Ovary (tissue), 9 donors: ENCODE measurements around the gene BRS3. TPM values are rescaled to one million over a fixed set of nuclear protein-coding genes. Genes with fewer than 3 reads are reported as not detected.

ENCODE experiments used
- DNase-seq, 5 donors: peaks; one replicate each; pipeline ENCODE4 v3.0.0-alpha.2; 2019 to 2020
- H3K27ac ChIP-seq, 2 donors: fragments of 200-600 bp; one replicate each; pipeline versions ENCODE4 v1.5.1 to v1.8.0; 2019 to 2022
- H3K27me3 ChIP-seq: fragments of 200-600 bp; one replicate; pipeline ENCODE4 v1.8.0; 2022
- H3K36me3 ChIP-seq: fragments of 200-600 bp; sonication (generic); one replicate; pipeline ENCODE4 v1.5.1; 2019
- H3K4me1 ChIP-seq: one replicate; pipeline ENCODE4 v1.8.1; 2013; ENCODE audit warnings: mild to moderate bottlenecking, moderate library complexity; ENCODE audit not compliant: insufficient read depth
- H3K4me3 ChIP-seq: fragments of 200-600 bp; sonication (generic); one replicate; pipeline ENCODE4 v1.5.1; 2017
- H3K9me3 ChIP-seq, 2 donors: fragments of 200-600 bp in 1 of 2; sonication (generic) in 1 of 2; one replicate each; pipeline versions ENCODE4 v1.5.1 to v1.8.1; 2013 to 2019; ENCODE audit warnings: mild to moderate bottlenecking in 1 of 2, moderate library complexity in 1 of 2
- CTCF ChIP-seq, 3 donors: fragments of 450-650 bp in 2 of 3; fragments of 200-600 bp in 1 of 3; IDR thresholded peaks; one replicate each; pipeline versions ENCODE4 v1.5.1 to v1.8.0; 2016 to 2022; ENCODE audit warnings: antibody characterized with exemption in 3 of 3, mild to moderate bottlenecking in 1 of 3
- EP300 ChIP-seq: sonication (generic); formaldehyde crosslinking; IDR thresholded peaks from one replicate; pipeline ENCODE4 v1.6.1; 2017; ENCODE audit warnings: antibody characterized with exemption
- POLR2A ChIP-seq: fragments of 450-650 bp; IDR thresholded peaks from one replicate; pipeline ENCODE4 v1.6.1; 2017; ENCODE audit warnings: antibody characterized with exemption, mild to moderate bottlenecking, moderate library complexity
- WGBS, 3 donors: extraction: QIAGEN DNeasy Blood & Tissue Kit in 1 of 3; methylation state at CpG; one replicate each; pipeline versions ENCODE4 v1.1.5 to v1.1.7; 2013 to 2017; 5-methylcytosine and 5-hydroxymethylcytosine counted together
- intact Hi-C, 4 donors: fragments of 100-400 bp; cut with DNase I; formaldehyde crosslinking; loops; one replicate each; pipeline versions ENCODE4 v1.11.0 to v1.15.1; 2022 to 2023
- polyA plus RNA-seq, 2 donors: library from polyadenylated mRNA; stranded (reverse); fragments of 200-250 nt in 1 of 2; fragments of 350-450 nt in 1 of 2; fragmentation: Illumina TruSeq in 1 of 2; extraction: RNeasy Lipid Tissue Mini Kit (QIAGEN cat#74804) in 1 of 2; gene quantifications; one replicate each; pipeline ENCODE4 v1.2.3, GENCODE V29; 2013 to 2014
- total RNA-seq, 7 donors: library from RNA; depleted of rRNA in 2 of 7; stranded (reverse); fragments of >200 nt in 2 of 7; fragmentation: NEBNext Ultra II Directional in 3 of 7; extraction: Animal tissue kit (Norgen Biotek cat#: 25700) in 3 of 7; gene quantifications; one replicate each; pipeline versions ENCODE4 v1.1.0 to v1.2.4, GENCODE V29; 2016 to 2023
- donor health status: DM: no; HTN: no; CAD: no; lungs with moderate emphysema.
- donor health status: DM: no; HTN: no; CAD: no.
- donor health status: Bipolar disorder and iron deficiency.
- donor health status: DM: yes; HTN: yes; CAD: no.
- donor health status: DM: no; HTN: no; CAD: no.
- donor health status: DM: yes; HTN: yes; CAD: no.

Gene BRS3
- total and polyA plus RNA-seq, 9 donors: 0.21 to 2.8 (median 0.98) TPM

- no peaks in the 10 kb centered on the region for H3K9me3 ChIP-seq
- H3K36me3 ChIP-seq: no peaks in the 10 kb centered on the region
- TF ChIP-seq POLR2A (no peak), CTCF (IDR thresholded peaks at IDR 0.05) (no peak), EP300 (no peak)
Observed at GRCh38 chrX:136468391-136469103, 19.2 kb upstream of the BRS3 start.

GRCh38 chrX:136473663-136474062 lies 14.1 kb upstream of the BRS3 start:
- intact Hi-C loops: no loop called here
- Histone ChIP-seq H3K4me1 (no peaks in the 10 kb centered on the region), H3K27ac (no peak overlapping the region), H3K9me3 (no peaks in the 10 kb centered on the region), H3K27me3 (no peaks in the 10 kb centered on the region), H3K36me3 (no peaks in the 10 kb centered on the region), H3K4me3 (no peak overlapping the region)
- WGBS, 3 donors: 56 to 65% (median 63%) methylated on average over 4 of the region's 4 CpGs
- no peak for DNase-seq
- TF ChIP-seq CTCF (IDR thresholded peaks at IDR 0.05): no peak
- TF ChIP-seq POLR2A: no peak
- no peak for TF ChIP-seq EP300

More at GRCh38 chrX:136468391-136469103, 19.2 kb upstream of the BRS3 start:
- Histone ChIP-seq H3K27me3 (no peaks in the 10 kb centered on the region), H3K4me1 (no peaks in the 10 kb centered on the region), H3K4me3 (no peak overlapping the region), H3K27ac (no peak overlapping the region)
- WGBS, 3 donors: 71 to 85% (median 81%) methylated on average over 2 of the region's 2 CpGs
- intact Hi-C loops: no loop called here
- DNase-seq: no peak

- H3K27ac ChIP-seq: no peak overlapping the region
- 26 to 36% (median 30%) methylated on average over 3 of the region's 3 CpGs for whole genome bisulfite sequencing, 3 donors
- no peaks in the 10 kb centered on the region for H3K9me3 ChIP-seq
- H3K27me3 ChIP-seq: no peaks in the 10 kb centered on the region
- no peaks in the 10 kb centered on the region for H3K4me1 ChIP-seq
- DNase-seq: no peak
- TF ChIP-seq EP300: no peak
- TF ChIP-seq POLR2A: no peak
- TF ChIP-seq CTCF (IDR thresholded peaks at IDR 0.05): no peak
- intact Hi-C loops: no loop called here
- no peak overlapping the region for H3K4me3 ChIP-seq
- H3K36me3 ChIP-seq: no peaks in the 10 kb centered on the region
Observed at GRCh38 chrX:136475236-136475635, 12.5 kb upstream of the BRS3 start.

- H3K4me1 ChIP-seq: peaks cover 4% of the 10 kb centered on the region
- no peak overlapping the region for H3K27ac ChIP-seq
- WGBS, 3 donors: 74 to 78% (median 75%) methylated on average over 2 of the region's 2 CpGs
- H3K9me3 ChIP-seq: no peaks in the 10 kb centered on the region
- no peak overlapping the region for H3K4me3 ChIP-seq
- H3K36me3 ChIP-seq: no peaks in the 10 kb centered on the region
- no peak for DNase-seq
- intact Hi-C loops: no loop called here
- H3K27me3 ChIP-seq: no peaks in the 10 kb centered on the region
- TF ChIP-seq CTCF (IDR thresholded peaks at IDR 0.05): no peak
- TF ChIP-seq POLR2A: no peak
- TF ChIP-seq EP300: no peak
Observed at GRCh38 chrX:136476501-136476900, 11.2 kb upstream of the BRS3 start.
